HepG2 (cell line): ENCODE measurements around the gene UNKL. TPM values are rescaled to one million over a fixed set of nuclear protein-coding genes. Genes with fewer than 3 reads are reported as not detected.

Experiments
- CAMTA2 ChIP-seq: sonication (generic); formaldehyde crosslinking; IDR thresholded peaks from 2 replicates; pipeline ENCODE4 v1.4.0; 2020; ENCODE audit warnings: mild to moderate bottlenecking, missing genetic modification reagents, borderline replicate concordance
- ETV5 ChIP-seq: IDR thresholded peaks from 2 replicates; pipeline ENCODE4 v1.6.1; 2018; ENCODE audit warnings: missing biosample characterization, missing genetic modification reagents, inconsistent platforms, borderline replicate concordance
- GMEB1 ChIP-seq: sonication (generic); formaldehyde crosslinking; IDR thresholded peaks from 2 replicates; pipeline ENCODE4 v1.5.1; 2020; ENCODE audit warnings: missing genetic modification reagents, mild to moderate bottlenecking, borderline replicate concordance
- HNF4G ChIP-seq, 2 experiments: sonication (generic) in 1 of 2; formaldehyde crosslinking in 1 of 2; IDR thresholded peaks; 2 replicates each; pipeline versions ENCODE4 v1.4.0 to v1.6.1; 2011 to 2020; ENCODE audit warnings: borderline replicate concordance in 2 of 2, low read depth in 2 of 2, mild to moderate bottlenecking in 2 of 2, low read length in 1 of 2, missing genetic modification reagents in 1 of 2, moderate library complexity in 1 of 2
- IKZF5 ChIP-seq: IDR thresholded peaks from 2 replicates; pipeline ENCODE4 v1.6.1; 2018; ENCODE audit warnings: missing genetic modification reagents, mild to moderate bottlenecking, missing compliant biosample characterization
- KLF13 ChIP-seq: sonication (generic); formaldehyde crosslinking; IDR thresholded peaks from 2 replicates; pipeline ENCODE4 v1.4.0; 2020; ENCODE audit warnings: mild to moderate bottlenecking, missing genetic modification reagents
- MXD3 ChIP-seq: IDR thresholded peaks from 2 replicates; pipeline ENCODE4 v1.6.1; 2016; ENCODE audit warnings: mild to moderate bottlenecking, missing biosample characterization, missing genetic modification reagents
- PHB2 ChIP-seq: fragments of 450-650 bp; IDR thresholded peaks from 2 replicates; pipeline ENCODE4 v1.6.1; 2018; ENCODE audit not compliant: partially characterized antibody
- REL ChIP-seq: sonication (generic); formaldehyde crosslinking; conservative IDR thresholded peaks from 2 replicates; pipeline ENCODE4 v1.8.0; 2022; ENCODE audit warnings: mild to moderate bottlenecking, missing genetic modification reagents, moderate library complexity
- TBX3 ChIP-seq: fragments of 450-650 bp; IDR thresholded peaks from 2 replicates; pipeline ENCODE4 v1.6.1; 2017; ENCODE audit warnings: antibody characterized with exemption, mild to moderate bottlenecking, inconsistent platforms, borderline replicate concordance
- TRAFD1 ChIP-seq: sonication (generic); formaldehyde crosslinking; IDR thresholded peaks from 2 replicates; pipeline ENCODE4 v1.5.1; 2020; ENCODE audit warnings: missing genetic modification reagents, mild to moderate bottlenecking, borderline replicate concordance
- ZNF124 ChIP-seq: sonication (generic); formaldehyde crosslinking; IDR thresholded peaks from 2 replicates; pipeline ENCODE4 v1.4.0; 2020; ENCODE audit warnings: missing genetic modification reagents
- ZNF672 ChIP-seq: sonication (generic); formaldehyde crosslinking; IDR thresholded peaks from 2 replicates; pipeline ENCODE4 v1.8.1; 2022; ENCODE audit warnings: missing genetic modification reagents
- polyA plus RNA-seq, 8 experiments: library from polyadenylated mRNA; depleted of rRNA in 3 of 8; stranded (reverse) in 7 of 8; unstranded in 1 of 8; fragments of >200 nt; fragmentation: Illumina TruSeq in 4 of 8; extraction: Trizol in 4 of 8; gene quantifications; 2 replicates each; pipeline versions ENCODE4 v1.2.1 to v1.2.3, GENCODE V29; 2011 to 2016; ENCODE audit warnings: low read depth in 4 of 8, missing spikeins in 1 of 8, mixed read lengths in 1 of 8; ENCODE audit not compliant: insufficient read depth in 1 of 8
- total RNA-seq, 5 experiments: library from RNA; depleted of rRNA; stranded (reverse); fragments of >200 nt; fragmentation: Illumina TruSeq; extraction: Trizol; gene quantifications; 2 replicates each; pipeline ENCODE4 v1.2.3, GENCODE V29; 2016; ENCODE audit warnings: low read depth in 1 of 5
- TF ChIP-seq, protein P1 (sequence below): sonication (generic); formaldehyde crosslinking; IDR thresholded peaks from 2 replicates; pipeline ENCODE4; 2020; ENCODE audit warnings: missing genetic modification reagents, mild to moderate bottlenecking, borderline replicate concordance
- TF ChIP-seq, protein P2 (sequence below): sonication (generic); formaldehyde crosslinking; IDR thresholded peaks from 2 replicates; pipeline ENCODE4 v1.9.0; 2022; ENCODE audit warnings: missing genetic modification reagents, mild to moderate bottlenecking, borderline replicate concordance
- TF ChIP-seq, protein P3 (sequence below): sonication (generic); formaldehyde crosslinking; IDR thresholded peaks from 2 replicates; pipeline ENCODE4 v1.4.0; 2020; ENCODE audit warnings: missing genetic modification reagents

The UNKL gene
- total and polyA plus RNA-seq, 2 of the 13 experiments (the other 11 are each of a cell fraction or from before 2014, with no cell fraction given): 10.4 to 17.6 TPM

- TF ChIP-seq KLF13 (CRISPR knock-in tag) (no peak), IKZF5 (CRISPR knock-in tag) (peak; percentile 93; the same call in 1 of the 2 replicates), PHB2 (no peak), GMEB1 (CRISPR knock-in tag) (peak; percentile 45; the same call in 1 of the 2 replicates), TBX3 (peak; percentile 61; the same call in 1 of the 2 replicates), ETV5 (peak; percentile 40; the same call in 1 of the 2 replicates), ZNF672 (CRISPR knock-in tag) (no peak), ZNF124 (CRISPR knock-in tag) (peak; percentile 68; the same call in 1 of the 2 replicates), MXD3 (0 out of 2 replicates have a peak, but pooled peaks have one; percentile 49), CAMTA2 (no peak), TRAFD1 (CRISPR knock-in tag) (no peak), HNF4G (IDR thresholded peaks at IDR 0.05; ENCODE audit: borderline replicate concordance, low read depth, low read length) (no peak), HNF4G (CRISPR knock-in tag; IDR thresholded peaks at IDR 0.05; ENCODE audit: borderline replicate concordance, low read depth) (no peak), REL (CRISPR knock-in tag) (no peak)
- TF ChIP-seq, protein P1, sequence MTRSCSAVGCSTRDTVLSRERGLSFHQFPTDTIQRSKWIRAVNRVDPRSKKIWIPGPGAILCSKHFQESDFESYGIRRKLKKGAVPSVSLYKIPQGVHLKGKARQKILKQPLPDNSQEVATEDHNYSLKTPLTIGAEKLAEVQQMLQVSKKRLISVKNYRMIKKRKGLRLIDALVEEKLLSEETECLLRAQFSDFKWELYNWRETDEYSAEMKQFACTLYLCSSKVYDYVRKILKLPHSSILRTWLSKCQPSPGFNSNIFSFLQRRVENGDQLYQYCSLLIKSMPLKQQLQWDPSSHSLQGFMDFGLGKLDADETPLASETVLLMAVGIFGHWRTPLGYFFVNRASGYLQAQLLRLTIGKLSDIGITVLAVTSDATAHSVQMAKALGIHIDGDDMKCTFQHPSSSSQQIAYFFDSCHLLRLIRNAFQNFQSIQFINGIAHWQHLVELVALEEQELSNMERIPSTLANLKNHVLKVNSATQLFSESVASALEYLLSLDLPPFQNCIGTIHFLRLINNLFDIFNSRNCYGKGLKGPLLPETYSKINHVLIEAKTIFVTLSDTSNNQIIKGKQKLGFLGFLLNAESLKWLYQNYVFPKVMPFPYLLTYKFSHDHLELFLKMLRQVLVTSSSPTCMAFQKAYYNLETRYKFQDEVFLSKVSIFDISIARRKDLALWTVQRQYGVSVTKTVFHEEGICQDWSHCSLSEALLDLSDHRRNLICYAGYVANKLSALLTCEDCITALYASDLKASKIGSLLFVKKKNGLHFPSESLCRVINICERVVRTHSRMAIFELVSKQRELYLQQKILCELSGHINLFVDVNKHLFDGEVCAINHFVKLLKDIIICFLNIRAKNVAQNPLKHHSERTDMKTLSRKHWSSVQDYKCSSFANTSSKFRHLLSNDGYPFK (CRISPR knock-in tag): peak; percentile 66
- TF ChIP-seq, protein P2, sequence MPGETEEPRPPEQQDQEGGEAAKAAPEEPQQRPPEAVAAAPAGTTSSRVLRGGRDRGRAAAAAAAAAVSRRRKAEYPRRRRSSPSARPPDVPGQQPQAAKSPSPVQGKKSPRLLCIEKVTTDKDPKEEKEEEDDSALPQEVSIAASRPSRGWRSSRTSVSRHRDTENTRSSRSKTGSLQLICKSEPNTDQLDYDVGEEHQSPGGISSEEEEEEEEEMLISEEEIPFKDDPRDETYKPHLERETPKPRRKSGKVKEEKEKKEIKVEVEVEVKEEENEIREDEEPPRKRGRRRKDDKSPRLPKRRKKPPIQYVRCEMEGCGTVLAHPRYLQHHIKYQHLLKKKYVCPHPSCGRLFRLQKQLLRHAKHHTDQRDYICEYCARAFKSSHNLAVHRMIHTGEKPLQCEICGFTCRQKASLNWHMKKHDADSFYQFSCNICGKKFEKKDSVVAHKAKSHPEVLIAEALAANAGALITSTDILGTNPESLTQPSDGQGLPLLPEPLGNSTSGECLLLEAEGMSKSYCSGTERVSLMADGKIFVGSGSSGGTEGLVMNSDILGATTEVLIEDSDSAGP (CRISPR knock-in tag): peak; percentile 74; the same call in 1 of the 2 replicates
- TF ChIP-seq, protein P3, sequence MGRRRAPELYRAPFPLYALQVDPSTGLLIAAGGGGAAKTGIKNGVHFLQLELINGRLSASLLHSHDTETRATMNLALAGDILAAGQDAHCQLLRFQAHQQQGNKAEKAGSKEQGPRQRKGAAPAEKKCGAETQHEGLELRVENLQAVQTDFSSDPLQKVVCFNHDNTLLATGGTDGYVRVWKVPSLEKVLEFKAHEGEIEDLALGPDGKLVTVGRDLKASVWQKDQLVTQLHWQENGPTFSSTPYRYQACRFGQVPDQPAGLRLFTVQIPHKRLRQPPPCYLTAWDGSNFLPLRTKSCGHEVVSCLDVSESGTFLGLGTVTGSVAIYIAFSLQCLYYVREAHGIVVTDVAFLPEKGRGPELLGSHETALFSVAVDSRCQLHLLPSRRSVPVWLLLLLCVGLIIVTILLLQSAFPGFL (CRISPR knock-in tag): no peak
Measured at GRCh38 chr16:1430759-1431496, 16.4 kb upstream of the UNKL start, which contains the start of gene PERCC1 (continued).
